MV-4-11 (cell line): ENCODE measurements around the gene KCNC1.

Experiments
- DNase-seq: peaks from one replicate; lab custom pipeline; 2025; lab: John Stamatoyannopoulos, UW

Gene KCNC1

DNA sequence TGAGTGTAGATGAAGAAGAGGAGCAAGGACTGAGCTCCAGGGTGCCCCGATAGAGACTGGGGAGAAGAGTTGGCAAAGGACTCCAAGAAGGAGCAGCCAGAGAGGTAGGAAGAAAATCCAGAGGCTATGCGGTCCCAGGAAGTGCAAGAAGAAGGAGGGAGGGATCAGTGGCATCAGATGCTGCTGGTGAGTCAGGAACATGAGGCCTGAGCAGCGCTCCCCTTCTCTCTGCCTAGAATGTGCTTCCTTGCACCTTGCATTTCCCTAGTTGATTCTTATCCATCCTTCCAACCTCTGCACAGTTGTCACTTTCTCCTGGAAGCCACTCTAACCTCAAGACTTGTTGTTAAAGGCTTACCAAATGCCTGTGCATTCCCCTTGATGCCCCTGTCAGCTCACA, 21.3 kb downstream of the KCNC1 start:
- no peak for DNase-seq

DNA sequence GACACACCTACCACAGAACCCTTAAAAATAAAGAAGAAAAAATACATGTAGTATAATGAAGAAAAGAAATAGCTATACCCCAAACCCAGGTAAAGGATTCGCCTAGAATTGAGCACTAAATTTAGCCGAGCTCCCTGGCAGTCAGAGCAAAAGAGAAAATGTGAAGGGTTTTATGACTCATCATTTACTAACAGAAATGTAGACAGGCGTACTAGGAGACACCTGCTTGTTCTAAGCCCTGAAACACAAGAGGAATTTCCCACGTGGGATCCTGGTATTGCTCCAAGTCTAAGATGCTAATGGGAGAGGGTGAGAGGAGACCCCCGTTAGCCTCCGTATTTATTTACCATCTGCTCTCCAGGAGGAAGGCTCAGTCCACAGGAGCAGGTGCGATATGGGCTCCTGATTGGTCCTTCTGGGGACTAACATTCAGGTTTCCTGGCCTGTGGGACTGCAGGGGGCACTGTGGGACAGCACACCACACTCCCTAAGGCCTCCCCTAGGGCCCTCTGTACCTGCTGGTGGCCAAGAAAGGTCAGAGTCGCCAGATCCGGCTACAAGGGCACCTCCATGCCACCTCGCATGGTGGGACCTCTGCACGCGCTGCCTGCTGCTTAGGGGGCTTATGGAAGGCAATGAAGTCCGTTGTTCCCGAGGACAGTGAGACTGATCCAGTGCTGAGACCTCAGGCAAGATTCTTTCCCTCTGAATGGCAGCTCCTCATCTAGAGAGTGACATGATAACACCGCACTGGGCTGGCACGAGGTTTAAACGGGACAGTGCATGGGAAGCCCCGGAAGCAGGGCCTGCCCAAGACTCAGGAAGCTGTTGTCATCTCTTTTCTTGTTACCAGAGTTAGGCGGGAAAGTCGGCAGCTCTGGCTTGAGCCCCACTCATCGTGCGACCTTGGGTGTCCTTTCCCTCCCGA, 25.8 kb downstream of the KCNC1 start:
- DNase-seq = no peak

DNA sequence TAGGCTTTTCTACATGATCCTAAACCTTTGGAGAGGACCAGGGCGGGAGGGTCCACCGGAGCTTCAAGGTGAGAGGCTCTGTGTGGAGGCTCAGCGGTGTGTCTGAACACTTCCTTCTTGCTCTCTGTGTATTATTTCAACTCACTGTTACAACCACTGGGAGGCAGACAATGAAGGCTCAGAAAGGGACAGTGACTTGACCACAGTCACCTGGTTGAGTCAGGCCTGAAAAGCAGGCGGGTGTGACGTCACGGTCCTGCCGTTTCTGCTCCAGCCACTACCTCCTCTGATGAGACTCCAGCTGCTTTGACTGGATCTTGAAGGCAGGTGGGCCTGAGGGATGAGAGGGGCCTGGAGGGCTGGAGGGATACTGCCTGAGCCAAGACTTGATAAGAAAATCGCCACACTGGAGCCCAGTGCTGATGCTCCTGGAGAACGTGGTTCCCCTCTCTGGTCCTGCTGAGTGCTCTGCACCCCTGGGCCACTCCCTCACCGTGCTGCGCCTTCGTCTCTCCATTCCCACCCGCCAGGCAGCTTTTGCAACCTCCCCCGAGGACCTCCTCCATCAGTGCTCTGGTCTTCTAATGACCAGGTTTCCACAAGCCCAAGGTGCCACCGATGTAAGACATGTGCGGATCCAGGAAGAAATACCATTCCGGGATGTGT, 27.9 kb downstream of the KCNC1 start:
- no peak for DNase-seq

DNA sequence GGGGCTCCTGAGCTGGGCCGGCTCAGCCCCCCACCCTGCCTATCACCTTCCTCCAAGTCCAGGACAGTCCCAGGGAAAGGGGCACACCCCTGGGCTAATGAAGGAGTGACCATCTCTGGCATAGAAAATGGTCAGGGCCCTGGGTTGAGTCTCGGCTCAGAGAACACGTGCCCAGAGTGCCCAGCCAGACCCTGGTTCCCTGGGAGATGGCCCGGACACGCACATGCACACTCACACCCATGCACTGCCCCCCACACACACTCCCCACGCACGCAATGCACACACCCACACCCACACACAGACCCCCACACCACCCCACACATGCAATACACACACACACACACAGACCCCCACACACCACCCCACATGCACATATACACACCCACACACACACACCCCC, 28.7 kb downstream of the KCNC1 start:
- DNase-seq = no peak

DNA sequence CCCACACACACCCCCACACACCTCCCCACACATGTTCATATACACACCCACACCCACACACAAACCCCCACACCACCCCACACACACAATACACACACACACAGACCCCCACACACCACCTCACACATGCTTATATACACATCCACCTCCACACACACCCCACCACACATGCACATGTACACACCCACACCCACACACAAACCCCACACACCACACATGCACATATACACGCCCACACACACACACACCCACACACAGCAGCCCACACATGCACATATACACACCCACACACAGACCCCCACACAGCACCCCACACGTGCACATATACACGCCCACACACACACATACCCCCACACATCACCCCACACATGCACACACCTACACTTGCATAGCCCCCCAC, 29.1 kb downstream of the KCNC1 start:
- DNase-seq = no peak

DNA sequence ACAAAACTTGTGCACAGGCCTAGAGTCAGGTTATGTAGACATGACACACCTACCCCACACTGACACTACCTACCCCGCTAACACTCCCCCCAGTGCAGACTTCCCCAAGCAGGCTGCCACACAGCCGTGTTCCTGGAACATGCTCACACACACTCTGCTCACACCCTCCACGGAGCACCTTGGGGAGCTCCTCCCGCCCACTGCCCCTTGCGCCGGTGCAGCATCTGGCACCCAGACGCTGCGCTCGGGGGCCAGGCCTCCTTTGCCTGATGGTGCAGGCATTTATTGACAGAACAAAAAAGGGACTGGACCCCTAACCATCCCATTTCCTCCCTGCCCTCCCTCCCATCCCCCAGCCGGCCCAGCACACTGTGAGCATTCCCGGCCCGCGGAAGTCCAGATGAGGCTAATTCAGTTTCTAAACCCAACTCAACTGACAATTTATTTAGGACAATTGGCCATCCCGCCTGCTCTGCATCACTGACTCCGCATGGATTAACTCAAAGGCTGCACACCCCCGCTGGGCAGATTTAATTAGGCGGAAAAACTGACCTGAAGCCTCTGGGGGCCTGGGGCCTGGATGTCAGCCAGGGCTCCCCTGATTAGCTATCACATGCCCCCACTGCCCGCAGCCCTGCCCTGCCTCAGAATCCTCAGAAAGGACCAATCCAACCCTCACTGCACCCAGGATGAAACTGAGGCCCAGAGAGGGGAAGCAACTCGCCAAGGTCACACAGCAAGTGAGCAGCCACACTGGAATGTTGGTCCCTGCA, 30.1 kb downstream of the KCNC1 start:
- DNase-seq = no peak

DNA sequence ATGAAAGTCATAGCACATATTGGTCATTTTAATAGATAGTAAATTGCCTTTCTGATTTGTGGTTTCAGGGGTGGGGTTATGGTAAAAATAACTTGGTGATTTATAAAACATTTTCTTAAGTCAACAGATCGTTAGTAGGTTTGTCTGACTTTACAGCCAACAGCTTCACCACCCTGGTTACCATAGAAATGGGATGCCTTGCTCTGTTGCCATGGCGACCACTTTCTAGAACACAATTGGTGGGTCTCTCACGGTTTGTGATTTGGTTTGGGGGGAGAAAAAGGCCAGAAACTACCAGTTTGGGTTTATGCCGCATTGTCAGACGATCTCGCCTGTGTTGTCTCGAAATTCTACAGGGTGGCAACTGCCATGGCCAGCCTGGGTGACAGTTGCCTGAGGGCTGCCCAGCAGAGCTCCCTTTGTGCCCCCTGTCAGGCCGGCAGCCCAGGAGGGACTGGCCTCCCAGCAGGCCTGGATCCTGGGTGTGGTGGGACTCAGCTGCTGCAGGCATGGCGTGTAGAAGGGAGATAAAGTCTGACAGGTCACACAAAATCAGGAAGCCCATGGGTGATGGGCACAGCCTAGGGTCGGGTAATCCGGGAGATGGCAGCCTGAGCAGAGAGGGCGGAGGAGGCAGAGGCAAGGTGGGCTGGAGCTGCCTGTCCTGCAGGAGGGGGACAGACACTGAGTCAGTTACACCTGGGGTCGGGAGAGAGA, 30.9 kb downstream of the KCNC1 start:
- no peak for DNase-seq

DNA sequence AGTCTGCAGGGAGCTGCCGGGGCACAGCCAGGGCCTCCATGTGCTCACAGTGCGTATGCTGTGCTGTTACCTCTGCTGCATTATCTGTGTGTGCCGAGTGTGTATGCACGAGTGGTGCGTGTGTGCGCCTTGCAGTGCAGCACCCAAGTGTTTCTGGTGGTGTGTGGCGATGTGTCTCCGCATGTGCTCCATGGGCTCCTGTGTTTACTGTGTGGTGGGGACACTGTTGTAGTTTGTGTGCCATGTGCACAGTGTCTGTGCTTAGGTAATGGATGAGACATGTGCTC, 31.4 kb downstream of the KCNC1 start:
- DNase-seq = no peak

DNA sequence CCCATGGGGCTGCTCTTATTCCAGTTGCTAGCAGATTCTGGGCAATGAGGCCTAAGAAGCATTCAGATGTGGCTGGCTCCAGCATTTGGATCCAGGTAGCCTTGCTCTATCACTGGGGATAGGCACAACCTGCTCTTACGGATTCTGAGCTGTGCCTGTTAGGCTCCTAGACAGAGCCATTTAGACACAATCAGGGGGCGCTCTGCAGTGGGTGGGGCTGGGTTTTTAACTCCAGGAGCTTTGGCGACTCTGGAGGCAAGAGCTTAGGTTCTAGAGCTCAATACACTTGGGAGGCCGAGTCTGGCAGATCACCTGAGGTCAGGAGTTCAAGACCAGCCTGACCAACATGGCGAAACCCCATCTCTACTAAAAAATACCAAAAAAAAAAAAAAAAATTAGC, 32.0 kb downstream of the KCNC1 start:
- no peak for DNase-seq

DNA sequence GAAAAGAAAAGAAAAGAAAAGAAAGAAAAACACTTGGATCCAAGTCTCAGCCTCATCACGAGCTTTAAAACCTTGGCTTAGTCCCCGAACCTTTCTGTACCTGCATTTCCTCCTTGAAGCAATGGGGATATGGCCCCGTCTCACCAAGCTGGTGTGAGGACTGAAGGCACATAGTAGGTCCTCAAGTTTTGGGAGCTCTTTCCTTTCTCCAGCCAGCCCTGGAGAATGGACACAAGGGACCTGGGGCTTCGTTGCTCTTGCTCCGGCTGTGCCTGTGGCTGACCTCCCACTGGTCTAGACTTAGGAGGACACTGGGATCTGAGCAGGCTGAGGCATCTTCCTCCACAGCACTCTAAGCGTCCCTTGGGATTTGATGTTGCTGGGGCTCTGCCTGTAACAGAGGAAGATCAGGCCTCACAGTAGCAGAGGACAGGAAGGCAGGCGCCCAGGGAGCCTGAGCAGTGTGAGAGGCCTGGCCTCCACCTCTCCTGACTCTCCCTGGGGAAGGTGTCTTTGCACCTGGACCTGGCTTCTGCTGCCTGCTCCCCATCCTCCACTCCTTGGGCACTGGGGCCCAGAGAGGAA, 32.8 kb downstream of the KCNC1 start:
- no peak for DNase-seq

DNA sequence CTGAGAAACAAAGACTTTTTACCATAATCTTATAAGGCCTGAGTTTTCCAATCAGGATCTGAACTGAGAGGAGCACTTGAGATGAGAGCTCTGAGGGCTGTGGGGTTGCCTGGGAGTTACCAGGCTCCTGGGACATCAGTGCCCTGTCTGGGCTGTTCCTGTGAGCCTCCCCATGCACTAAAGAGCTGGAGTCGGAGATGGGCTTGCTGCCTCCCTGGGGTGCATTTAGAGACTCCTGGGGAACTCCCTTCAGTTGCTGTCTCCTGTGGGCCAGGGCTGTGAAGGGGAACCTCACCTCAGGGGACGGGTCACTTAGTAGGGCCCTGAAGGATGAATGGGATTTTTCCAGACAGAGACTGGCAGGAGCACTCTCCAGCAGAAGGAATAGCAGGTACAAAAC, 33.3 kb downstream of the KCNC1 start:
- DNase-seq = no peak

DNA sequence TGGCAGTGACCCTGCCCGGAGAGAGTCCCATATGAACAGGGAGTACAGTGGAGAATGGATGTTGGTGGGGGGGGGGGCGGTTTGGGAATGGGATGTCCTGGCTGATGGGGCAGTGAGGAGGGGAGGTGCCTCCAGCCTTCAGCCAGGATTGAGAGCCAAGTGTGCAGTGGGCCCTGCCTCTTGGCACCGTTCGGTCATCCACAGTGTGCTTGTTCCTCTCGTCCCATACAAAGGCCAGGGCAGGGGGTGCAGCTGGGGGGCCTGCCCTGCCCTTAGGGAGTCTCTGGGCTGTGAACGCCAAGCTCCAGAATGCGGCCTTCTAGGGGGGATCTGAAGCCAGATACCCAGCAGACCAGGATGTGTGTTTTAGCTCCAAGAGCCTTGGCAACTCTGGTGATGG, 34.0 kb downstream of the KCNC1 start:
- no peak for DNase-seq

DNA sequence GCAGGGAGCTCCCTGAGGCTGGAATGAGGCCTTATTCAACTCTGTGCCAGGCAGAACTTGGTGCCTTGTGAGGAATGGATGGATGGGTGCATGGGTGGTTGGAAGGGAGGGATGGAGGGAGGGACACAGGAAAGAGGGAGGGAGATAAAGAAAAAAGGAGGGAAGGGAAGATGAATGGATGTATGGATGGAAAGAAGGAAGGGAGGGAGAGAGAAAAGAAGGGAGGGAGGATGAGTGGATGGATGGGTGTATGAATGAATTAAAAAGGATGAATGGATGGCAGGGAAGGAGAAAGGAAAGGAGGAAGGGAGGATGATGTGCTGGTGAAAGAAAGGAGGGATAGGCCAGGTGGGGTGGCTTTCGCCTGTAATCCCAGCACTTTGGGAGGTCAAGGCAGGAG, 34.6 kb downstream of the KCNC1 start:
- DNase-seq = no peak

DNA sequence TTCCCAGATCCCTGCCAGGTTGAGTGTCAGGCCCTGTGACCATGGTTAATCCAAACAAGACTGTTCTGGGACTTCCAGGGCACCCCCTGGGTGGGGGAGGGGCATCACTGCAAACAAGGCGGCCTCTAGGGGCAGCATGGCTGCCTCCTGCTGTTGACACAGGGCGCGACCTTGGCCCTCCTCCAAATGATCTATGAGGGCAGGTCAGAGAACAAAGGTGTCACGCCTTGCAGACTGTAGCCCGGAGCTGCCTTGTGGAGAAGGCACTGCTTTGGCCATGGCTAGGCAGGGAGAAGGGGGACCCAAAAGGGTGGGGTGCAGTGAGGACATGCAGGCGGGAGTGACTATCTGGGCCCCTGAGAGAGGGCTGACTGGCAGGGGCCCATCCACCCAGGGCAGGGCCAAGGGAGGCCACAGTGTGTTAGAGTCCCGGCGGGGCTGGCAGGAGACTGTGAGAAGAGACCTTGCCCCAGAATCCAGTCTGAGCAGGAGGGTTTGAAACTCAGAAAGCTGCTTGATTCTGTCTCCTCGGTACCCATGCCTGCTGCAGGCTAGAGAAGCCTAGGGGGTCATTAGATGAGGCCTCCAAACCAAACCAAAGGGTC, 35.6 kb downstream of the KCNC1 start:
- DNase-seq = no peak

DNA sequence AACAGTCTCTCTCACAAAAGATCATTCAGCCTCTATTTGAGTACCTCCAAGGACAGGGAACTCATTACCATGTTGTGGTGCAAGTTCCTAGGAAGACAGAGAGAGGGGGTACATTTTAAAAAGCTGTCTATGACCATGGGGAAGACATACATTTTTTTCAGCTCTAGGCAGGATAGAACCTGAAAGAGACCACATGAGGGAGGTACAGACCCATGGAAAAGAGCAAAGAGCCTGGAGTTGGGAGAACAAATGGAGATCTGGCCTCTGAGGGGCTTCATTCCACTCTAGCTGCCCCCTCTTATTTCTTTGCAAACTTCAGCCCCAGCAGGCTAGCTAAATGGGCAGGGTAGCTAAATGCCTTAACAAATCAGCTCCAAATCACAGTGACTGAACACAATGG, 36.3 kb downstream of the KCNC1 start:
- DNase-seq = no peak

DNA sequence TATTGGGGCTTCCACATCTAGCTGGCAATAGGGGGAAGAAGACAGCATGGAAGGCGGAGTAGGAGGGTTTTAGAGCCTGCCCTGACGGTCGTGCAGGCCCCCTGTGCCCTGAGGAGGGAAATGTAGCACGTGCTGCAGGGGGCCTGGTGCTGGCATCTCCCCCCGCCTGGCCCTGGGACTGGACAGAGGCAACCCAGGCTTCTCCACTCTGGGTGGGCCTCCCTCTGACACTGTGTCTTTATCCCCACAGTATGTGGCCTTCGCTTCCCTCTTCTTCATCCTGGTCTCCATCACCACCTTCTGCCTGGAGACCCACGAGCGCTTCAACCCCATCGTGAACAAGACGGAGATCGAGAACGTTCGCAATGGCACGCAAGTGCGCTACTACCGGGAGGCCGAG, 36.8 kb downstream of the KCNC1 start:
- DNase-seq = no peak

DNA sequence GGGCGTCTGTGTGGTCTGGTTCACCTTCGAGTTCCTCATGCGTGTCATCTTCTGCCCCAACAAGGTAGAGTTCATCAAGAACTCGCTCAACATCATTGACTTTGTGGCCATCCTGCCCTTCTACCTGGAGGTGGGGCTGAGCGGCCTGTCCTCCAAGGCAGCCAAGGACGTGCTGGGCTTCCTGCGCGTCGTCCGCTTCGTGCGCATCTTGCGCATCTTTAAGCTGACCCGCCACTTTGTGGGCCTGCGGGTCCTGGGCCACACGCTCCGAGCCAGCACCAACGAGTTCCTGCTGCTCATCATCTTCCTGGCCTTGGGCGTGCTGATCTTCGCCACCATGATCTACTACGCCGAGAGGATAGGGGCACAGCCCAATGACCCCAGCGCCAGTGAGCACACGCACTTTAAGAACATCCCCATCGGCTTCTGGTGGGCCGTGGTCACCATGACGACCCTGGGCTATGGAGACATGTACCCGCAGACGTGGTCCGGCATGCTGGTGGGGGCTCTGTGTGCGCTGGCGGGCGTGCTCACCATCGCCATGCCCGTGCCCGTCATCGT, 37.3 kb downstream of the KCNC1 start:
- DNase-seq = no peak

DNA sequence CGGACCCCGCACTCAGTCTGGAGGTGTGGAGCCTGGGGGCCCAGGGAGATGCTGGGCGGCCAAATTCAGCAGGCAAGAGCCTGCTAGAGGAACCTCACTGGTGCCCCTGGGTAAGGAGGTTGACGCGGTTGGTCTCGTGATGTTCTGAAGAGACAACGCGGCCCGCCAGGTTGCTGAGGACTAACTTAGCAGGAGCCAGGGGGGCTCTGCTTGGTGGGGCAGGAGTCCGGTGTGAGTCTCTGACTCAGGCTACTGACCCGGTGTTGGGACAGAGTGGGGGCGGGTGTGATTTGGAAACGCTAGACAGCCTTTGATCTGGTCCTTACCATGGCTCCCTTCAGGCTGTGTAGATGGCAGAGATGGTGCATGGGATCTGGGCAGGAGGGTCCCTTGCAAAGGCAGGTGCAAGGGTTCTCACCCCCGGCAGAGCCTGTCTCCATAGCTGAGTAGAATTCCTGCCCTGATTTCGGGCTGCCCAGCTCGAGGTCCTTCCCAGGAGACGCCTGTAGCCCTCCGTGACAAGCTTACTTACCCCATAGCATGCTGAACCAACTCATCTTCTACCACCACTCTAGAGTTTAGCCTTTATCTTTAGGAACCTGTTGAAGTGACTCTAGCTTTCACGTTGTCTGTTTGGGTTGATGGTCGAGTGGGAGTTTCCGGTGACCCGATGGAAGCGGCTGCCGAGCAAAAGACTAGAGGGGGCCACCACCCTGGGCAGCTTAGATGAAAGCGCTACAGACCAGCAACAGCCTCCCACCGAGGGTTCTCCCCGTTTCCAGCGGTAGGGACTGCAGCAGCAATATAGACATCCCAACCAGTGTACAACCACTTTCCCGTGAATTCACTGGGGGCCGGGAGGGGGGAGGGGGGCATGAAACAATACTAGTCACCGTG, 38.4 kb downstream of the KCNC1 start:
- no peak for DNase-seq

DNA sequence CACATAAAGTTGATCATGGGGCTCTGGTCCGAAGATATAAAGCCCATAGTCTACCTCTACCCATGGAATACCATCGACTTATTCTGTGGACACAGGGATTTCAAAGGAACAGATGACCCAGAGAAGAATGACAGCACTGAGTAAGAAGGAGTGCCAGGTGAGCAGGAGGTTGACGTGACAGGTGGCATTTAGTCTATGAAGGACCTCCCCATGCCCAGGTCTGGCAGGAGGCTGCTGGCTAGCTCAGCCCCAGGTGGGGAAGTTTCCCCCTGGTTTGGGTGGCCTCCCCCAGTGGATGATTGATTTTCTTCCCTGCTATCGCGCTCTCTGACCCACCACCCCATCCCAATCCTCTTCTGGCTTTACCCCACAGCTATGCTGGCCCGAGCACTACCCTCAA, 39.1 kb downstream of the KCNC1 start:
- DNase-seq = no peak
